Measurements from ENCODE around the gene TXK.

GRCh38 chr4:48058617-48059530 is 75.2 kb downstream of the TXK start:
- TF ChIP-seq CTCF (IDR thresholded peaks at IDR 0.05) (no peak), POLR2A (IDR thresholded peaks at IDR 0.05) (no peak)

All from right lobe of liver (tissue), 4 donors.